SU-DHL-6 (cell line): ENCODE measurements around the gene EOMES.

Experiments
- CTCF ChIP-seq: fragments of 200-600 bp; sonication (generic); IDR thresholded peaks from one replicate; pipeline ENCODE4 v1.5.1; 2017; ENCODE audit warnings: antibody characterized with exemption, mild to moderate bottlenecking, low read length, moderate library complexity; ENCODE audit not compliant: insufficient read depth, poor library complexity, severe bottlenecking
- EZH2phosphoT487 ChIP-seq: fragments of 200-600 bp; sonication (generic), shearing (Covaris generic); conservative IDR thresholded peaks from 2 replicates; pipeline ENCODE4 v1.6.1; 2018; ENCODE audit warnings: mild to moderate bottlenecking, antibody characterized with exemption, low read length, moderate library complexity, mixed read lengths

GRCh38 chr3:27716309-27716708, 5.8 kb downstream of the EOMES start:
- TF ChIP-seq CTCF (no peak), EZH2phosphoT487 (no peak)
